OCI-M2 (cell line): ENCODE data around the gene CPEB2.
A peak's percentile ranks its signal among the peaks of the same experiment; 100 is the strongest.

Source experiments
- DNase-seq: peaks from one replicate; lab custom pipeline; 2025; ENCODE audit not compliant: unreplicated experiment; lab: John Stamatoyannopoulos, UW

CPEB2 gene

DNA sequence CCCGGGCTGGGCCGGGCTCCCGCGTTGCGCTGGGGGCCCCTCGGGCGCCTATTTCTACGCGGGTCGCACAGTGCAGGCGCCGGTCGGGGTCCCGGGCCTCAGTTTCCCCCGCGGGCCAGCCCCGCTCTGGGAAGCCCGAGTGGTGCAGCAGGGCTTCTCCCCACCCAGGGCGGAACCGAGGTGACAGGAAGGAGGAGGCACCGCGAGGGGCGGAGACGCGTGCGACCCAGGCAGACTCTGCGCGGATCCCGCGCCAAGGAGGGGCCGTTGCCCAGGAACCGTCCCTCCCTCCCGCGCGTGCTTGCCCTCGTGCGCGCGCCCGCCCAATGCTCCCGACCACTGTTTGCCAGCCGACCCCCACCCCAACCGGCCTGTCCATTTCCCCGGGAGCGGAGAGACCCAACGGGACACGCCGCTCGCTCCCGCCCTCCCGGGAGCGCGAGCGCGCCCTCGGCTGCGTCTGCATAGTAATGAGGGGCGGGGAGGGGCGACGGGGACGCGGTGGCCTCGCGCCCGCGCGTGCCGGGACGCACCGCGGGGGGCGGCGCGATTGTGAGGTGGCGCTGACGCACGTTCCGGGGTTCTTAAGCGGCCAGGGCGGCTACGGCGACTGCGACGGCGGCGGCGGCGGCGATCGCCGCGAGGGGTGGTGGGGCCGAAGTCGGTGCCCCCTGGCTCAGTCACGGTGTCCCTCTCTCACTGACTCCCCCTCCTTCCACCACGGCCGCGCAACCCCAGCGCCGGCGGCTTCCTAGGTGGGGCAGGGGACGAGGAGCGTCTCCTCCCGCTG lies at the start of gene CPEB2:
TSS of gene CPEB2 (plus strand) at position 613 of the 790 bp plus-strand sequence. CDS start 193 bp downstream, outside the sequence.
- DNase-seq = no peak

- no peak for DNase-seq
These were observed 43.8 kb upstream of the CPEB2 start for GRCh38 chr4:14958436-14958835.

GRCh38 chr4:14961292-14961691 lies 41.0 kb upstream of the CPEB2 start:
- DNase-seq = no peak

GRCh38 chr4:14965071-14965470 lies 37.2 kb upstream of the CPEB2 start:
- no peak for DNase-seq

- DNase-seq = no peak
These were observed 34.3 kb upstream of the CPEB2 start for GRCh38 chr4:14967982-14968381.

DNA sequence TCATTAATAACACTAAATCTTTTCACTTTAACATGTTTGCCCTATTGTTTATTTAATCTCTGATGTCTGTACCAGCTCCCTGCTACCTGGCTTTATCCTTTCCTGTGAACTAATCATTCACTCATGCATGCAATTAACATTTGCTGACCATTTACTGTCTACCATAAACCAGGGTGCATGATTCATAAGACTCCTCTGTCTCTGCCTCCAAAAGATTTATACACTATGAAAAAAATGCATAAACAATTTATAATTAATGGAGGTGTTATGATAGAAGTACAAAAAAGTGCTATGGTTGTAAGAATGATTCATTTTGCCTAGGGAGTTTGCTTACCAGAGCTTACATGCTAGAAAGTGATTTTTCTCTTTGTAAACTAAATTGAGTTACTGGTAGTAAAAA lies 24.5 kb upstream of the CPEB2 start:
- DNase-seq = no peak

- DNase-seq = no peak
These were observed 17.8 kb upstream of the CPEB2 start for GRCh38 chr4:14984448-14984847.

DNA sequence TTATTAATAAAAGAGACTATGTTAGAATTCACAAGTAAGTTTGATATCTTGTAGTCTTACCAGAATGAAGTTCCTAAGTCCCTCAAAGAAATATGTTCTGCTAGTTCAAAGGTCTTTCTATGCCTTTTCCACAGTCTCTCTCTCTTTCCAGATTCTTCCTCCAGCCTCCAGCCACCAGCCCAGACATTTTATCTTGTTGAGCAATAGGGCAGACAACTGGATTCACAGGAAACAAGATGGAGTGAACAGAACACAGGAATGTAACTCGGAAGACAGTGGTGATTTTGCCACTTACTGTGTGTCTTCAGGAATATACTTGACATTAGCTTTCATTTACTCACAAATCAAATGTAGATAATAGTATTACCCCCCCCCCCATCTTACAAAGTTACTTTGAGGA lies 17.1 kb upstream of the CPEB2 start:
- DNase-seq = no peak

GRCh38 chr4:14985843-14986242 lies 16.4 kb upstream of the CPEB2 start:
- DNase-seq = no peak

DNA sequence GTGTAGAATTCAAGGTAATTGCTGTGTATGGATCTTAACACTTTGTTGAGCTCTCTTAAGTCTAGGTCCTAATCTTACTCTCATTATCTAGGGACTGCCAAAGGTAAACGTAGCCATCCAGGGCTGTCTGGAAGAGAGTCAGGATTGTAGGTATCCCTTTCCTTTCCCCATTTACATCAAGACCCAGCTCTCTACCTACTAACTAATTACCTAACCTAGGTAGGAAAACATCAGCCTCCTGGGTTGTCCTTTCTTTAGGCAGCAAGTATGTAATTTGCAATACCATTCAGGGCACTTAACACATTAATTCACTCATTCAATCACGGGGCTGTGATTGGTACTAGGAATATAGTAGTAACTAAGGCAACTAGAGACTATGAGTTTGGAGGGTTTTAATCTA lies 15.2 kb upstream of the CPEB2 start:
- no peak for DNase-seq

DNA sequence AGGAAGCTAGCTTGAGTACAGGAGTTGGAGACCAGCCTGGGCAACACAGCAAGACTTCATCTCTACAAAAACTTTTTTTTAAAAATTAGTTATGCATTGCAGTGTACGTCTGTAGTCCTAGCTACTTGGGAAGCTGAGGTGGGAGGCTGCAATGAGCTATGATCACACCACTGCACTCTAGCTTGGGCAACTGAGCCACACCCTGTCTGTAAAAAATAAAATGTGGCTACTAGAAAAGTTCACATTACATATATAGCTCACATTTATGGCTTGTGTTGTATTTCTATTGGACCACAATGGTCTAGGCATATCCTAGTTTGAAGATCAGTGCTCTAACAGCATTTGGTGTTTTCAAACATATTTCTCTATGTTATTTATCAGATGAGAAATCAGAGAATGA lies 11.8 kb upstream of the CPEB2 start:
- no peak for DNase-seq

GRCh38 chr4:14994242-14994641 lies 8.0 kb upstream of the CPEB2 start:
- no peak for DNase-seq

- DNase-seq = no peak
These were observed 923 bp upstream of the CPEB2 start for GRCh38 chr4:15001248-15001868.

- peak; percentile 16 for DNase-seq
These were observed 549 bp downstream of the CPEB2 start for GRCh38 chr4:15002659-15003400.

GRCh38 chr4:15003401-15003890 lies 1.2 kb downstream of the CPEB2 start:
- DNase-seq = no peak

DNA sequence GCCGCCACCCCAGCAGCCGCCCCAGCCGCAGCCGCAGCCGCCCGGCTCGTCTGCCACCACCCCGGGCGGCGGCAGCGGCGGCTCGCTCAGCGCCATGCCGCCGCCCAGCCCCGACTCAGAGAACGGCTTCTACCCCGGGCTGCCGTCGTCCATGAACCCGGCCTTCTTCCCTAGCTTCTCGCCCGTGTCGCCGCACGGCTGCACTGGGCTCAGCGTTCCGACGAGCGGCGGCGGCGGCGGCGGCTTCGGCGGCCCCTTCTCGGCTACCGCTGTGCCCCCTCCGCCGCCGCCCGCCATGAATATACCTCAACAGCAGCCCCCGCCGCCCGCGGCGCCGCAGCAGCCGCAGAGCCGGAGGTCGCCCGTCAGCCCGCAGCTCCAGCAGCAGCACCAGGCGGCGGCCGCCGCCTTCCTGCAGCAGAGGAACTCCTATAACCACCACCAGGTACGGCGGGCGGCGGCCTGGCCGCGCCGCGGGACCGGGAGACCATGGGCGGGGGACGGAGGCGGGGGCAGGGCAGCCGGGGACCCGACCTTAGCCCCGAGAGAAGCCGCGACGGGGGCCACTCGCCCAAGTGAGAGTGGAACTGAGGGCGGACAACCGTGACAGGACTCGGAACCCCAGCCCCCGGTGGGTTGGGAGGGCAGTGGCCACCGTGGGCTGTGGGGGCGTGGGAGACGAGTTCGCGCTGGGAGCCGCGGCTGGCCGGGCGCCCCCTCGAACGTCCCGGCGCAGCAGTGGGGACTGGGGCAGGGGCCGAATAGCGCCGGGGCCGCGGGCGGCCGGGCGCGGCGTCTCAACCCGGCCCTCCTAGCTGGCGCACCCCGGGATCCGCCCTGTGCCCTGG lies 1.8 kb downstream of the CPEB2 start:
- no peak for DNase-seq

GRCh38 chr4:15004739-15005301 lies 2.5 kb downstream of the CPEB2 start:
- no peak for DNase-seq

GRCh38 chr4:15005474-15006115 lies 3.3 kb downstream of the CPEB2 start:
- DNase-seq = no peak

DNA sequence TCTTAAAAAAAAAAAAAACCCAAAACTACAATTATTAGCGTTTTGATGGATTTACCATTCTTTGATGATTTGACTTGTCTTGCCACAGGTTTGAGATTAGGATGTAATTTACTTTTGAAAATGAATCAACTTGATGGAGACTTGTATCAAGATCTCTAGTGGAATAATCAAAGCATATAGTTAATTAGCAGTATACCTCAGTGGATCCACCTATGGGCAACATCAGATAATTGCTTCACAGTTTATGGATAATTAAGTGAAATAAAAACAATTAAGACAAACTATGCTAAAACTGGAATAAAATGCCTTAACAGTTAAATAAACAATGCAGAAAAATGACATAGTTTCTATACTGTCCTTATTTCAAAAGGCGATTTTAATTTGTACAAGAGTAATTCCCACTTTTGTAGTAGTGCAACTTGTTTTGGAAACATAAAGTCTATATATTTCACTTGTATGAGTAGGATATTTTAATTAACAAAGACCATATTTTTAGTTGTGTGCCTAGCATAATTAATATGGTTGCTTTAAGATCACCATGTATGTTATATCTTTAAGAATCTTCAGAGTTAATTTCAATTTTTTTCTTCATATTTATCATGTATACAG lies 4.2 kb downstream of the CPEB2 start:
- no peak for DNase-seq

DNA sequence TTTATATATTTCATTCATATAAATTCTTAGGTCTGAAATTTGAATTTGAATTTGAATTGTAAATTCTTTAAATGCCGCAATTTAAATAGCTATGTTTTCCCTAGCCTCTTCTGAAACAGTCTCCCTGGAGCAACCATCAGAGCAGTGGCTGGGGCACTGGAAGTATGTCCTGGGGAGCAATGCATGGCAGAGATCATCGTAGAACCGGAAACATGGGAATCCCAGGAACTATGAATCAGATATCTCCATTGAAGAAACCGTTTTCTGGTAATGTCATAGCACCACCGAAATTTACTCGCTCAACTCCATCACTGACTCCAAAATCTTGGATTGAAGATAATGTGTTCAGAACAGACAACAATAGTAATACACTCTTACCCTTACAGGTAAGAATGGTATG lies 4.9 kb downstream of the CPEB2 start:
- DNase-seq = no peak
